ENCODE data around the gene MAP2K1.

The MAP2K1 gene

DNA sequence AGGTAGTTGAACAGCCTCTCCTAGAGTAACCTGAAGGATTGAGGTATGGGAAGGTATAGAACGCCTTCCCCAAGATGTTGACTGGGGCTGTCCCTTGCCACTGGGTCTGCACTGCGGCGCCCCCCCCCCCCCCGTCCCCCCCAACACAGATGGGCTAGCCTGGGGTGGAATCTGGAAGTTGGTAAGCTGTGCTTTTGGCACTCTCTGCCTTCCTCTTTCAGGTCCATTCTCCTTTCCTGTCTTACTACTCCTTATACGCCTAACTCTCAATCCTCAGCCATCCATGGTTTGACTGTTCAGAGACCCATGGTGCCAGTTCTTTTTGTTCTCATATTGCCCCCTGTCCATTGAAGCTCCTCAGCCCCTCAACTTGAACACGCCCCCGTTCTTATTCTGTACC, 42.8 kb downstream of the MAP2K1 start:
- Histone ChIP-seq H3K36me3 (ENCODE audit: control insufficient read depth, low read length) (peaks cover 42% of the 10 kb centered on the region), H4K20me1 (ENCODE audit: control insufficient read depth, insufficient read depth, low read depth, low read length) (peaks cover 44% of the 10 kb centered on the region; the same call in 1 of the 2 replicates), H3F3A (ENCODE audit: control insufficient read depth, insufficient read depth) (no peaks in the 10 kb centered on the region), H3K4me2 (ENCODE audit: low read length) (no peak overlapping the region), H3K9me3 (ENCODE audit: control insufficient read depth, insufficient read depth, low read length) (no peaks in the 10 kb centered on the region), H3K9me2 (replicated peaks; ENCODE audit: control insufficient read depth, low read length) (no peaks in the 10 kb centered on the region), H3K27ac (ENCODE audit: low read depth, low read length) (no peak overlapping the region), H3K4me3 (ENCODE audit: low read length) (no peak overlapping the region), H3K79me2 (ENCODE audit: control insufficient read depth, low read length) (peaks cover 97% of the 10 kb centered on the region), H3K4me1 (ENCODE audit: control insufficient read depth, low read length) (peaks cover 44% of the 10 kb centered on the region), H3K27me3 (ENCODE audit: control insufficient read depth, low read length) (no peaks in the 10 kb centered on the region)
- TF ChIP-seq EZH2phosphoT487 (IDR thresholded peaks at IDR 0.05; ENCODE audit: borderline replicate concordance, low read length) = no peak
- TF ChIP-seq, protein P1, sequence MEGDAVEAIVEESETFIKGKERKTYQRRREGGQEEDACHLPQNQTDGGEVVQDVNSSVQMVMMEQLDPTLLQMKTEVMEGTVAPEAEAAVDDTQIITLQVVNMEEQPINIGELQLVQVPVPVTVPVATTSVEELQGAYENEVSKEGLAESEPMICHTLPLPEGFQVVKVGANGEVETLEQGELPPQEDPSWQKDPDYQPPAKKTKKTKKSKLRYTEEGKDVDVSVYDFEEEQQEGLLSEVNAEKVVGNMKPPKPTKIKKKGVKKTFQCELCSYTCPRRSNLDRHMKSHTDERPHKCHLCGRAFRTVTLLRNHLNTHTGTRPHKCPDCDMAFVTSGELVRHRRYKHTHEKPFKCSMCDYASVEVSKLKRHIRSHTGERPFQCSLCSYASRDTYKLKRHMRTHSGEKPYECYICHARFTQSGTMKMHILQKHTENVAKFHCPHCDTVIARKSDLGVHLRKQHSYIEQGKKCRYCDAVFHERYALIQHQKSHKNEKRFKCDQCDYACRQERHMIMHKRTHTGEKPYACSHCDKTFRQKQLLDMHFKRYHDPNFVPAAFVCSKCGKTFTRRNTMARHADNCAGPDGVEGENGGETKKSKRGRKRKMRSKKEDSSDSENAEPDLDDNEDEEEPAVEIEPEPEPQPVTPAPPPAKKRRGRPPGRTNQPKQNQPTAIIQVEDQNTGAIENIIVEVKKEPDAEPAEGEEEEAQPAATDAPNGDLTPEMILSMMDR (IDR thresholded peaks at IDR 0.05; ENCODE audit: low read depth, low read length, poor library complexity, severe bottlenecking) = no peak

DNA sequence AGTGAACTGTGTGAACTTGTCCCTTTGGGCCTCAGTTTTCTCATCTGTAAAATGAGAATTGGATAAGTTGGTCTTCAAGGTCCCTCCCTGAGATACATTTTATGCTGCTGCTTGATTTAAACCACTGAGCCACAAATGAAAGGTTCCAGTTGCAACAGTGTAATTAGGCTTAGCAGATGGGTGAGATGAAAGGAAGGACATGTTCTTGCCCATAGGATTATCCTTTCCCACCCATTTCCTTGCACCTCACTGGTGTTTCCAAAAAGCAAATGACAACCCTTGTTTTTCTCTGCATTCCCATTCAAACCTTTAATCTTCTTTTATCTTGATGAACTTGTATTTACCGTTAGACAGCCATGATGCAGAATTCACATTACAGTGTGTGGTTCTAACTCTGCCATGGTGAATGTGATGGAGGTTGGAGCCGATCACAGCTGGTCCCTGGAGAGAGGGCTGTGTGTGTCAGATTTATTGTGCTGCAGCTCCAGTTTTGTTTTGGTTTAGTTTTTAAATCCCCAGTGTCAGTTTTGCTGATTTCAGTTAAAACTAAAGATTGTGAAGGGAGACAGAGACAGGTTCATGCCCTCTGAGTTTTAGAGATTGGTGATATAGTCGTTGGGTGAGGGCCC, 44.0 kb downstream of the MAP2K1 start:
- Histone ChIP-seq H3K36me3 (ENCODE audit: control insufficient read depth, low read length) (peaks cover 46% of the 10 kb centered on the region), H3K27ac (ENCODE audit: low read depth, low read length) (no peak overlapping the region), H3K4me2 (ENCODE audit: low read length) (no peak overlapping the region), H3K27me3 (ENCODE audit: control insufficient read depth, low read length) (no peaks in the 10 kb centered on the region), H3K4me3 (ENCODE audit: low read length) (no peak overlapping the region), H3K4me1 (ENCODE audit: control insufficient read depth, low read length) (peaks cover 34% of the 10 kb centered on the region), H3F3A (ENCODE audit: control insufficient read depth, insufficient read depth) (no peaks in the 10 kb centered on the region), H3K79me2 (ENCODE audit: control insufficient read depth, low read length) (peaks cover 94% of the 10 kb centered on the region), H3K9me3 (ENCODE audit: control insufficient read depth, insufficient read depth, low read length) (no peaks in the 10 kb centered on the region), H3K9me2 (replicated peaks; ENCODE audit: control insufficient read depth, low read length) (no peaks in the 10 kb centered on the region), H4K20me1 (ENCODE audit: control insufficient read depth, insufficient read depth, low read depth, low read length) (peaks cover 40% of the 10 kb centered on the region; the same call in 1 of the 2 replicates)
- TF ChIP-seq, protein P1 (IDR thresholded peaks at IDR 0.05; ENCODE audit: low read depth, low read length, poor library complexity, severe bottlenecking) = no peak
- TF ChIP-seq EZH2phosphoT487 (IDR thresholded peaks at IDR 0.05; ENCODE audit: borderline replicate concordance, low read length) = no peak

DNA sequence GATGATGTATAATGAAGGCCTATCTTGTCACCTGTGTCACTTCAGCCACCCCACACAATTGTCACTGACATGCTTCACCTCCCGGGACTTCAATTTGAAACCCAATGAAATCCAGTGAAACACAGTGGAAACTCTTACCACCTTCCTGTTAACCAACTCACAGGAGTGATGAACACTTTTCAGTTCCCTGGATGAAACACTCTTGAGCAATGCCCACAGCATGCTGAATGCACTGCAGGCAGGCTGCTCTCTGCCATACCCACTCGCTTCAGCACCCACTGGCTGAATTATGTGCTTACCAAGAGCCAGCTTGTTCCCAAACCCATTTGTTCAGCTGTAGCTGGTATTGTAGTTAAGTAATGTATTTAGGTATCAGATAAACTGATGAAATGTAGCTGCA, 47.0 kb downstream of the MAP2K1 start:
- no peaks in the 10 kb centered on the region for H3K9me3 ChIP-seq (ENCODE audit: control insufficient read depth, insufficient read depth, low read length)
- no peak overlapping the region for H3K4me2 ChIP-seq (ENCODE audit: low read length)
- H3F3A ChIP-seq (ENCODE audit: control insufficient read depth, insufficient read depth) = no peaks in the 10 kb centered on the region
- TF ChIP-seq, protein P1 (IDR thresholded peaks at IDR 0.05; ENCODE audit: low read depth, low read length, poor library complexity, severe bottlenecking) = no peak
- no peak for TF ChIP-seq EZH2phosphoT487 (IDR thresholded peaks at IDR 0.05; ENCODE audit: borderline replicate concordance, low read length)
- H3K4me1 ChIP-seq (ENCODE audit: control insufficient read depth, low read length) = peaks cover 25% of the 10 kb centered on the region
- peaks cover 60% of the 10 kb centered on the region for H3K36me3 ChIP-seq (ENCODE audit: control insufficient read depth, low read length)
- H3K27ac ChIP-seq (ENCODE audit: low read depth, low read length) = no peak overlapping the region
- no peaks in the 10 kb centered on the region for H3K27me3 ChIP-seq (ENCODE audit: control insufficient read depth, low read length)
- no peak overlapping the region for H3K4me3 ChIP-seq (ENCODE audit: low read length)
- H3K9me2 ChIP-seq (replicated peaks; ENCODE audit: control insufficient read depth, low read length) = no peaks in the 10 kb centered on the region
- peaks cover 27% of the 10 kb centered on the region; the same call in 1 of the 2 replicates for H4K20me1 ChIP-seq (ENCODE audit: control insufficient read depth, insufficient read depth, low read depth, low read length)
- H3K79me2 ChIP-seq (ENCODE audit: control insufficient read depth, low read length) = peaks cover 79% of the 10 kb centered on the region
